IgD-negative memory B cell (primary cell): Measurements from ENCODE around the gene TSPAN4. TPM values are rescaled to one million over a fixed set of nuclear protein-coding genes. Genes with fewer than 3 reads are reported as not detected.

ENCODE experiments used
- H3K27ac Mint-ChIP-seq, 3 donors: one replicate each; pipeline ENCODE4 v1.8.0; 2020 to 2022; ENCODE audit warnings: mild to moderate bottlenecking in 3 of 3, mixed read lengths in 3 of 3, moderate library complexity in 1 of 3
- H3K27me3 Mint-ChIP-seq: one replicate; pipeline ENCODE4 v1.8.0; 2021; ENCODE audit warnings: mixed read lengths
- H3K36me3 Mint-ChIP-seq: one replicate; pipeline ENCODE4 v1.8.0; 2020; ENCODE audit warnings: mild to moderate bottlenecking, mixed read lengths
- H3K4me1 Mint-ChIP-seq, 3 donors: one replicate each; pipeline ENCODE4 v1.8.0; 2020 to 2022; ENCODE audit warnings: mixed read lengths in 3 of 3, mild to moderate bottlenecking in 1 of 3
- H3K4me3 Mint-ChIP-seq, 4 donors: one replicate each; pipeline ENCODE4 v1.8.0; 2020 to 2022; ENCODE audit warnings: mild to moderate bottlenecking in 4 of 4, mixed read lengths in 4 of 4, moderate library complexity in 3 of 4
- H3K9me3 Mint-ChIP-seq, 3 donors: one replicate each; pipeline ENCODE4 v1.8.0; 2020 to 2021; ENCODE audit warnings: mixed read lengths in 3 of 3, mild to moderate bottlenecking in 1 of 3
- polyA plus RNA-seq: library from polyadenylated mRNA; unstranded; fragments of 300-500 nt; fragmentation: Illumina TruSeq; gene quantifications from one replicate; pipeline ENCODE4 v1.2.3, GENCODE V29; 2021

Gene TSPAN4
- polyA plus RNA-seq, 1 donor from 2014 or later = 2.1 TPM

DNA sequence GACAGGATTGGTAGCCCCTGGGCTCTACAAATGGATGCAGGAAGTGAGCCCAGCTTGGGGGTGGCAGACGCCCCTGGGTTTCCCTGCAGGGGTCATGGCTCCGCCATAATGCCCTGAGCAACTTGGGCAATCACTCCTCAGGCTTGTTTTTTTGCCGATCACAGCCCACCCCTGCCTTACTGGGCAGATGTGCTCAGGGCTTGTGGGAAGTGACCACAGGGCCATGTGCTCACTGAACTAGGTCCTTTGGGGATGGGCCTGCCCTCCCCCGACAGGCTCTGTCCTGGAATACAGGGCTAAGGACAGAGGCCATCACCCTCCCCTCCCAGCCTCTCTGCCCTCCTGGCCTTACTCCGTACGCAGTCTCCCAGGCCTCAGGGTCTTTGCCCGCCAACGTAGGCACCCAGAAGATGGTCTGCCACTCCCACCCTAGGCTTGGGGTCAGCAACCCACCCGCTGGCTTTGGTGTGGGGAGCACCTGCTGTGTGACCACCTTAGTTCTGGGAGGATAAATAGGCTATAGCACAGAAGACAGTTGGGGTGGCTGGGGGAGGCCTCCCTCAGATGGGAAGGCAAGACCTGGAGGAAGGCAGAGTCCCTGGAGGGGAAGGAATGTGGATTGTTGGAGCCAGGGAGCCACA is 29.1 kb upstream of the TSPAN4 start:
- Mint-ChIP-seq H3K36me3 (no peaks in the 10 kb centered on the region), H3K27ac (peak overlapping the region in 1 of 3 donors; percentile 98), H3K4me3 (peak overlapping the region in 2 of 4 donors; percentile 32 to 96), H3K9me3 (no peaks in the 10 kb centered on the region), H3K4me1 (peaks cover 13 to 15% (median 14%) of the 10 kb centered on the region in 3 donors), H3K27me3 (no peaks in the 10 kb centered on the region)

DNA sequence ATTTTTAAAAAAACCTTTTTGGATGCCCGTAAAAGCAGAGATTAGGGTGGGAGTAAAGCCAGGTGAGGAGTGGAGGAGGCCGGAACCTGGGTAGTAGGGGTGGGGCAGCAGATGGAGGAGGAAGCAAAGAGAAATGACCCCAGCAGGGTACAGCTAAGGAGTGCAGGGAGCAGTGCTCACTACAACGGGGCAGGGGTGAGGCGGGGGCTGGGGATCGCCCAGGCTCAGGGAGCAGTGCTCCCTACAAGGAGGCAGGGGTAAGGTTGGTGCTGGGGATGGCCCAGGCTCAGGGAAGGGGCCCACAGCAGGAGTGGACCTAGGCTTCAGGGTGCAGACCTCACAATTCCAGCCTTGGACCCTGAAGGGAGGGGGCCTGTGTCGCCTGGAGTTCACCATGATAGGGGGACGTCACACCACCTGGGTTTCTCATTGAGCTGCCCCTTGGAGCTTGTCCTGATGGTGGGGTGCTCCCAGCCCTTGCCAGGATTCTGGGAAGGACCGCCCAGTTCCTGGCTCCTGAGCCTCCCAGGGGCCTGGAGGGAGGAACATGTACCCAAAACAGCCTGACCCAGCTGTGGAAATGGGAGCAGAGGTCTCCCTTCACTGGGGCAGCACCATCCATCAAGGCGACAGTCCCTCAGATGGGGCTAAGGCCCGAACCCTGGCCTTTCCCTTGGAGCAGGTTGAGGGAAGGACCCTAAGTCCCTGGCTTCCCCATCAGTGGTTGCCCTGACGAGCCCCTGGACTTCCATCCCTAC is 26.8 kb upstream of the TSPAN4 start:
- H3K4me3 Mint-ChIP-seq = no peak overlapping the region

GRCh38 chr11:816433-816779 is 26.2 kb upstream of the TSPAN4 start:
- no peaks in the 10 kb centered on the region for H3K36me3 Mint-ChIP-seq
- H3K4me3 Mint-ChIP-seq = no peak overlapping the region
- peaks cover 6 to 12% (median 7%) of the 10 kb centered on the region in 3 donors for H3K4me1 Mint-ChIP-seq
- H3K27ac Mint-ChIP-seq = peak overlapping the region in 1 of 3 donors; percentile 46
- H3K9me3 Mint-ChIP-seq = no peaks in the 10 kb centered on the region
- no peaks in the 10 kb centered on the region for H3K27me3 Mint-ChIP-seq

More for the DNA sequence above, 26.8 kb upstream of the TSPAN4 start:
- Mint-ChIP-seq H3K36me3 (no peaks in the 10 kb centered on the region), H3K9me3 (no peaks in the 10 kb centered on the region), H3K27me3 (no peaks in the 10 kb centered on the region), H3K27ac (no peak overlapping the region), H3K4me1 (peaks cover 8 to 13% (median 12%) of the 10 kb centered on the region in 3 donors)

- Mint-ChIP-seq H3K4me3 (peak within 1 kb of the TSS; percentile 85 to 100 (median 92)), H3K27ac (peak within 1 kb of the TSS; percentile 62 to 99 (median 81))
Measured at GRCh38 chr11:818396-819128, 24.1 kb upstream of the TSPAN4 start, which contains the start of gene PNPLA2. Gene PNPLA2, plus strand, starts transcription at chr11:818914. Its CDS starts 805 bp downstream, at chr11:819719.

GRCh38 chr11:819129-819931 is 23.3 kb upstream of the TSPAN4 start:
- Mint-ChIP-seq H3K9me3 (no peaks in the 10 kb centered on the region), H3K4me1 (peaks cover 5 to 9% (median 7%) of the 10 kb centered on the region in 3 donors), H3K36me3 (peaks cover 1% of the 10 kb centered on the region), H3K27ac (peak overlapping the region in 2 of 3 donors; percentile 81 to 99), H3K4me3 (peak overlapping the region; percentile 85 to 100 (median 92)), H3K27me3 (no peaks in the 10 kb centered on the region)

More at GRCh38 chr11:818396-819128, 24.1 kb upstream of the TSPAN4 start, which contains the start of gene PNPLA2:
- Mint-ChIP-seq H3K4me1 (peaks cover 5 to 9% (median 7%) of the 10 kb centered on the region in 3 donors), H3K36me3 (peaks cover 1% of the 10 kb centered on the region), H3K9me3 (no peaks in the 10 kb centered on the region), H3K27me3 (no peaks in the 10 kb centered on the region)

GRCh38 chr11:819943-820649 is 22.6 kb upstream of the TSPAN4 start:
- peaks cover 1% of the 10 kb centered on the region for H3K36me3 Mint-ChIP-seq
- H3K27me3 Mint-ChIP-seq = no peaks in the 10 kb centered on the region
- H3K4me1 Mint-ChIP-seq = peaks cover 5 to 9% (median 7%) of the 10 kb centered on the region in 3 donors
- H3K9me3 Mint-ChIP-seq = no peaks in the 10 kb centered on the region
- H3K4me3 Mint-ChIP-seq = peak overlapping the region; percentile 85 to 100 (median 92)
- peak overlapping the region in 2 of 3 donors; percentile 81 to 99 for H3K27ac Mint-ChIP-seq

- Mint-ChIP-seq H3K4me1 (peaks cover 5 to 9% (median 7%) of the 10 kb centered on the region in 3 donors), H3K27ac (peak overlapping the region in 1 of 3 donors; percentile 99), H3K36me3 (peaks cover 1% of the 10 kb centered on the region), H3K4me3 (peak overlapping the region; percentile 85 to 100 (median 92)), H3K27me3 (no peaks in the 10 kb centered on the region), H3K9me3 (no peaks in the 10 kb centered on the region)
Measured at GRCh38 chr11:820655-821511, 21.8 kb upstream of the TSPAN4 start.

DNA sequence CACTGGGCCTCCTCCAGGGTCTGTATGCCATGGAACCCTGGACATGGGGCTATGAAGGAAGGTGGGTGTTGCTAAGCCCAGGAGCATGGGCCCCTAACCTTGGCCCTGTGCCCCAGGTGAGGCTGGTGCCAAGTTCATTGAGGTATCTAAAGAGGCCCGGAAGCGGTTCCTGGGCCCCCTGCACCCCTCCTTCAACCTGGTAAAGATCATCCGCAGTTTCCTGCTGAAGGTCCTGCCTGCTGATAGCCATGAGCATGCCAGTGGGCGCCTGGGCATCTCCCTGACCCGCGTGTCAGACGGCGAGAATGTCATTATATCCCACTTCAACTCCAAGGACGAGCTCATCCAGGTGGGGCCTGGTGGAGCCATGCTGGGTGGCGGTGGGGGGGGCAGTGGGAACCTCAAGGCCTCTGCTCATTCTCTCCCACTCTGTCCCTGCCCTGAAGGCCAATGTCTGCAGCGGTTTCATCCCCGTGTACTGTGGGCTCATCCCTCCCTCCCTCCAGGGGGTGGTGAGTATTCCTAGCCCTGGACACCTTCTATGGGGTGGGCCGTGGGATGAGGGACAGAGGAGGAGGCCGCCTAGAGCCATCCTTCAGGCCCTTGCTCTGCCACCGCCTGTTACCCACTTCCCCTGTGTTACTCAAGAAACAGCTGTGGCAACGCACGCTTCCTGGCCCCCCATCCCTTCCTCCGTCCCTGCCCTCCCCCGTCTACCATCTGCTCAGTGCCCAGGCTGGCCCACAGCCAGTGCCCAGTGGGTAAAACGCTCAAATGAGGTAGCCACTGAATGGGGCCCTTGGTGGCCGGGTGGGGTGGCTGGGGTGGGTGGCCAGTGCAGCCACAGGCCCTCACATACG is 20.9 kb upstream of the TSPAN4 start:
- no peaks in the 10 kb centered on the region for H3K9me3 Mint-ChIP-seq
- no peaks in the 10 kb centered on the region for H3K27me3 Mint-ChIP-seq
- peaks cover 1% of the 10 kb centered on the region for H3K36me3 Mint-ChIP-seq
- H3K4me3 Mint-ChIP-seq = peak overlapping the region in 3 of 4 donors; percentile 9 to 100 (median 17)
- H3K27ac Mint-ChIP-seq = peak overlapping the region in 1 of 3 donors; percentile 67
- H3K4me1 Mint-ChIP-seq = peaks cover 5 to 11% (median 10%) of the 10 kb centered on the region in 3 donors

- Mint-ChIP-seq H3K4me1 (peaks cover 13 to 18% (median 16%) of the 10 kb centered on the region in 3 donors), H3K4me3 (no peak overlapping the region), H3K27me3 (peaks cover 1% of the 10 kb centered on the region), H3K36me3 (peaks cover 3% of the 10 kb centered on the region), H3K27ac (peak overlapping the region in 1 of 3 donors; percentile 45), H3K9me3 (no peaks in the 10 kb centered on the region)
Measured at GRCh38 chr11:823441-824291, 19.0 kb upstream of the TSPAN4 start.

- Mint-ChIP-seq H3K4me3 (no peak overlapping the region), H3K27ac (no peak overlapping the region), H3K4me1 (peaks cover 13 to 25% (median 23%) of the 10 kb centered on the region in 3 donors), H3K27me3 (peaks cover 5% of the 10 kb centered on the region), H3K9me3 (no peaks in the 10 kb centered on the region), H3K36me3 (peaks cover 3% of the 10 kb centered on the region)
Measured at GRCh38 chr11:824292-824880, 18.3 kb upstream of the TSPAN4 start.

- Mint-ChIP-seq H3K4me1 (peaks cover 11 to 27% (median 25%) of the 10 kb centered on the region in 3 donors), H3K9me3 (no peaks in the 10 kb centered on the region), H3K4me3 (peak overlapping the region in 1 of 4 donors; percentile 29), H3K27me3 (peaks cover 5% of the 10 kb centered on the region), H3K36me3 (peaks cover 3% of the 10 kb centered on the region), H3K27ac (no peak overlapping the region)
Measured at GRCh38 chr11:824942-825341, 17.7 kb upstream of the TSPAN4 start.
